MM.1S (cell line): ENCODE data around the gene KIF5C.

Experiments used
- DNase-seq: peaks from one replicate; pipeline ENCODE4 v3.0.0-alpha.2; 2015
- H2AFZ ChIP-seq: fragments of 300-600 bp; sonication (generic); 2 replicates; pipeline ENCODE4 v1.6.0; 2016; ENCODE audit warnings: antibody characterized with exemption, low read length
- H3F3A ChIP-seq: fragments of 300-600 bp; sonication (generic); 2 replicates; pipeline ENCODE4 v1.6.1; 2016; ENCODE audit warnings: mild to moderate bottlenecking, antibody characterized with exemption, low read length, moderate library complexity, mixed read lengths; ENCODE audit not compliant: insufficient read depth
- H3K27ac ChIP-seq: fragments of 300-600 bp; sonication (generic); 2 replicates; pipeline ENCODE4 v1.5.1; 2016; ENCODE audit warnings: mild to moderate bottlenecking, low read length
- H3K27me3 ChIP-seq: fragments of 300-600 bp; sonication (generic); replicated peaks from 2 replicates; pipeline ENCODE4 v1.6.0; 2016; ENCODE audit warnings: low read length; ENCODE audit not compliant: insufficient read depth
- H3K36me3 ChIP-seq: fragments of 300-600 bp; sonication (generic); replicated peaks from 2 replicates; pipeline ENCODE4 v1.6.1; 2016; ENCODE audit warnings: mild to moderate bottlenecking, low read length, mixed read lengths; ENCODE audit not compliant: insufficient read depth
- H3K4me1 ChIP-seq: fragments of 300-600 bp; sonication (generic); 2 replicates; pipeline ENCODE4 v1.6.1; 2016; ENCODE audit warnings: low read length, mixed read lengths
- H3K4me2 ChIP-seq: fragments of 300-600 bp; sonication (generic); 2 replicates; pipeline ENCODE4 v1.6.0; 2016; ENCODE audit warnings: low read depth, low read length
- H3K4me3 ChIP-seq: fragments of 300-600 bp; sonication (generic); 2 replicates; pipeline ENCODE4 v1.5.1; 2016; ENCODE audit warnings: low read length, mixed read lengths
- H3K79me2 ChIP-seq: fragments of 300-600 bp; sonication (generic); 2 replicates; pipeline ENCODE4 v1.6.1; 2016; ENCODE audit warnings: mixed run types, low read length, mixed read lengths
- H3K9ac ChIP-seq: fragments of 300-600 bp; sonication (generic); 2 replicates; pipeline ENCODE4 v1.6.1; 2016; ENCODE audit warnings: low read length, mixed read lengths
- H3K9me2 ChIP-seq: fragments of 300-600 bp; sonication (generic); replicated peaks from 2 replicates; pipeline ENCODE4 v1.6.1; 2016; ENCODE audit warnings: mild to moderate bottlenecking, low read length, mixed read lengths; ENCODE audit not compliant: insufficient read depth
- H3K9me3 ChIP-seq: fragments of 300-600 bp; sonication (generic); replicated peaks from 2 replicates; pipeline ENCODE4 v1.6.1; 2016; ENCODE audit warnings: mild to moderate bottlenecking, low read length, mixed read lengths; ENCODE audit not compliant: insufficient read depth
- H4K20me1 ChIP-seq: fragments of 300-600 bp; sonication (generic); 2 replicates; pipeline ENCODE4 v1.6.1; 2016; ENCODE audit warnings: mild to moderate bottlenecking, low read length, moderate library complexity, mixed read lengths; ENCODE audit not compliant: insufficient read depth
- CTCF ChIP-seq: fragments of 300-600 bp; sonication (generic); IDR thresholded peaks from 2 replicates; pipeline ENCODE4 v1.5.1; 2016; ENCODE audit warnings: antibody characterized with exemption, low read length, mixed read lengths
- EZH2 ChIP-seq: fragments of 300-600 bp; sonication (generic); optimal IDR thresholded peaks from 2 replicates; pipeline ENCODE3; 2017; ENCODE audit warnings: low read depth, mild to moderate bottlenecking, antibody characterized with exemption, low read length, mixed read lengths
- EZH2phosphoT487 ChIP-seq: fragments of 300-600 bp; sonication (generic); IDR thresholded peaks from 2 replicates; pipeline ENCODE4 v1.6.1; 2018; ENCODE audit warnings: antibody characterized with exemption, low read length

Gene KIF5C

GRCh38 chr2:148936857-148937450 lies 61.9 kb downstream of the KIF5C start:
- H2AFZ ChIP-seq, result no peak overlapping the region
- no peaks in the 10 kb centered on the region for H4K20me1 ChIP-seq
- H3K4me1 ChIP-seq, result no peaks in the 10 kb centered on the region
- no peaks in the 10 kb centered on the region for H3K9me3 ChIP-seq
- H3K4me2 ChIP-seq, result no peak overlapping the region
- H3K79me2 ChIP-seq, result no peaks in the 10 kb centered on the region
- TF ChIP-seq CTCF, result no peak
- TF ChIP-seq EZH2, result no peak
- TF ChIP-seq EZH2phosphoT487, result no peak
- H3K27ac ChIP-seq, result no peak overlapping the region
- H3K36me3 ChIP-seq, result no peaks in the 10 kb centered on the region
- H3K27me3 ChIP-seq, result no peaks in the 10 kb centered on the region
- H3K9me2 ChIP-seq, result no peaks in the 10 kb centered on the region
- no peak overlapping the region for H3K4me3 ChIP-seq
- H3K9ac ChIP-seq, result no peak overlapping the region
- DNase-seq, result peak; percentile 6
- H3F3A ChIP-seq, result no peaks in the 10 kb centered on the region

- no peak for TF ChIP-seq EZH2
- TF ChIP-seq EZH2phosphoT487, result no peak
- no peak for TF ChIP-seq CTCF
- Histone ChIP-seq H4K20me1 (no peaks in the 10 kb centered on the region), H3K4me3 (no peak overlapping the region), H2AFZ (no peak overlapping the region), H3K36me3 (no peaks in the 10 kb centered on the region), H3K9ac (no peak overlapping the region), H3K9me3 (no peaks in the 10 kb centered on the region), H3K4me2 (no peak overlapping the region), H3K79me2 (no peaks in the 10 kb centered on the region), H3K4me1 (no peaks in the 10 kb centered on the region), H3F3A (no peaks in the 10 kb centered on the region), H3K27me3 (no peaks in the 10 kb centered on the region), H3K27ac (no peak overlapping the region), H3K9me2 (no peaks in the 10 kb centered on the region)
- DNase-seq, result no peak
Measured at GRCh38 chr2:148939271-148939670, 64.2 kb downstream of the KIF5C start.

- Histone ChIP-seq H3K9me2 (no peaks in the 10 kb centered on the region), H4K20me1 (no peaks in the 10 kb centered on the region), H3K4me3 (no peak overlapping the region), H3K79me2 (no peaks in the 10 kb centered on the region), H2AFZ (no peak overlapping the region), H3K4me1 (no peaks in the 10 kb centered on the region), H3K27me3 (no peaks in the 10 kb centered on the region), H3K9ac (no peak overlapping the region), H3F3A (no peaks in the 10 kb centered on the region), H3K9me3 (no peaks in the 10 kb centered on the region), H3K36me3 (no peaks in the 10 kb centered on the region), H3K4me2 (no peak overlapping the region), H3K27ac (no peak overlapping the region)
- TF ChIP-seq EZH2phosphoT487 (no peak), EZH2 (no peak), CTCF (no peak)
- peak; percentile 4 for DNase-seq
Measured at GRCh38 chr2:148943097-148943496, 68.1 kb downstream of the KIF5C start.
